ENCODE data around the gene ZBTB16.

DNA sequence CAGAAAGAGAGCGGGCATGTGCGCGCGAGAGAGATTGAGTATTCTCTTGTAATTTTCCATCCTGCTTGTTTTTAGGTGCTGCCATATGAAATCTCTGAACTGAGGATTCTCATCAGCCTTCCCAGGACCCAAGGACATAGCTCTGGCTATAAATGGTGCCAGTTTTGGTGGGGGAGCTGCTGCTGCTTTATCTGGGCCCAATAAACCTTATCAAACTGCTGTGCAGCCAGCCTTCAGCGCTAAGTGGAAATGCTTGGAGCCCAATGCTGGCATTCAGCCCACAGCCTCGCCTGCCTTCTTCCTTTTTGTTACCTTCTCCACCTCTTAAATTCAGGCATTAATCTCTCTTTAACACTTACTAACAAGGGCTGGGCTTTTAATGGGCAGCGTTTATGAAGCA is 2.4 kb upstream of the ZBTB16 start:
- TF ChIP-seq, protein P1, sequence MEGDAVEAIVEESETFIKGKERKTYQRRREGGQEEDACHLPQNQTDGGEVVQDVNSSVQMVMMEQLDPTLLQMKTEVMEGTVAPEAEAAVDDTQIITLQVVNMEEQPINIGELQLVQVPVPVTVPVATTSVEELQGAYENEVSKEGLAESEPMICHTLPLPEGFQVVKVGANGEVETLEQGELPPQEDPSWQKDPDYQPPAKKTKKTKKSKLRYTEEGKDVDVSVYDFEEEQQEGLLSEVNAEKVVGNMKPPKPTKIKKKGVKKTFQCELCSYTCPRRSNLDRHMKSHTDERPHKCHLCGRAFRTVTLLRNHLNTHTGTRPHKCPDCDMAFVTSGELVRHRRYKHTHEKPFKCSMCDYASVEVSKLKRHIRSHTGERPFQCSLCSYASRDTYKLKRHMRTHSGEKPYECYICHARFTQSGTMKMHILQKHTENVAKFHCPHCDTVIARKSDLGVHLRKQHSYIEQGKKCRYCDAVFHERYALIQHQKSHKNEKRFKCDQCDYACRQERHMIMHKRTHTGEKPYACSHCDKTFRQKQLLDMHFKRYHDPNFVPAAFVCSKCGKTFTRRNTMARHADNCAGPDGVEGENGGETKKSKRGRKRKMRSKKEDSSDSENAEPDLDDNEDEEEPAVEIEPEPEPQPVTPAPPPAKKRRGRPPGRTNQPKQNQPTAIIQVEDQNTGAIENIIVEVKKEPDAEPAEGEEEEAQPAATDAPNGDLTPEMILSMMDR (IDR thresholded peaks at IDR 0.05) = no peak
- no peak for TF ChIP-seq POLR2A (IDR thresholded peaks at IDR 0.05)

Measured in uterus (tissue), 2 donors.